Hepatocyte (in vitro differentiated cells): ENCODE measurements around the gene SIGLEC1. TPM values are rescaled to one million over a fixed set of nuclear protein-coding genes. Genes with fewer than 3 reads are reported as not detected.

Source experiments
- DNase-seq: peaks from one replicate; pipeline ENCODE4 v3.0.0-alpha.2; 2016; ENCODE audit warnings: low spot score
- H2AFZ ChIP-seq: fragments of 200-600 bp; sonication (generic); 2 replicates; pipeline ENCODE4 v1.6.0; 2016; ENCODE audit warnings: antibody characterized with exemption, mild to moderate bottlenecking
- H3K27ac ChIP-seq: fragments of 200-600 bp; sonication (generic); 2 replicates; pipeline ENCODE4 v1.5.1; 2016; ENCODE audit warnings: mild to moderate bottlenecking
- H3K27me3 ChIP-seq: fragments of 200-600 bp; sonication (generic); 2 replicates; pipeline ENCODE4 v1.6.1; 2016
- H3K36me3 ChIP-seq: fragments of 200-600 bp; sonication (generic); replicated peaks from 2 replicates; pipeline ENCODE4 v1.5.1; 2016; ENCODE audit warnings: low read depth; ENCODE audit not compliant: insufficient read depth
- H3K4me1 ChIP-seq: fragments of 200-600 bp; sonication (generic); 2 replicates; pipeline ENCODE4 v1.5.1; 2016; ENCODE audit warnings: mild to moderate bottlenecking, moderate library complexity; ENCODE audit not compliant: insufficient read depth
- H3K4me2 ChIP-seq: fragments of 200-600 bp; sonication (generic); 2 replicates; pipeline ENCODE4 v1.6.0; 2016
- H3K4me3 ChIP-seq: fragments of 200-600 bp; sonication (generic); 2 replicates; pipeline ENCODE4 v1.5.1; 2016; ENCODE audit warnings: mild to moderate bottlenecking
- H3K79me2 ChIP-seq: fragments of 200-600 bp; sonication (generic); 2 replicates; pipeline ENCODE4 v1.6.0; 2017; ENCODE audit warnings: mild to moderate bottlenecking
- H3K9me2 ChIP-seq: fragments of 200-600 bp; sonication (generic); replicated peaks from 2 replicates; pipeline ENCODE4 v1.6.0; 2017; ENCODE audit warnings: mild to moderate bottlenecking; ENCODE audit not compliant: insufficient read depth
- H3K9me3 ChIP-seq: fragments of 200-600 bp; sonication (generic); 2 replicates; pipeline ENCODE4 v1.5.1; 2016; ENCODE audit warnings: low read depth, mild to moderate bottlenecking
- H4K20me1 ChIP-seq: fragments of 200-600 bp; sonication (generic); 2 replicates; pipeline ENCODE4 v1.6.0; 2016; ENCODE audit warnings: mild to moderate bottlenecking; ENCODE audit not compliant: insufficient read depth, poor library complexity, severe bottlenecking
- EZH2 ChIP-seq: fragments of 200-600 bp; sonication (generic); IDR thresholded peaks from 2 replicates; pipeline ENCODE4 v1.6.1; 2016; ENCODE audit warnings: antibody characterized with exemption, mild to moderate bottlenecking, borderline replicate concordance
- EZH2phosphoT487 ChIP-seq: fragments of 200-600 bp; sonication (generic); IDR thresholded peaks from one replicate; pipeline ENCODE4 v1.6.1; 2018; ENCODE audit warnings: antibody characterized with exemption, mild to moderate bottlenecking, low read depth, moderate library complexity; ENCODE audit not compliant: unreplicated experiment, severe bottlenecking
- WGBS: methylation state at CpG from one replicate; pipeline ENCODE4 v1.1.6; 2016; ENCODE audit warnings: low lambda C conversion rate; ENCODE audit errors: missing lambda C conversion rate; 5-methylcytosine and 5-hydroxymethylcytosine counted together
- polyA plus RNA-seq: library from polyadenylated mRNA; unstranded; fragments of >200 nt; fragmentation: Nextera tagmentation; extraction: Ambion mirVana; gene quantifications from 2 replicates; pipeline ENCODE4 v1.2.1, GENCODE V29; 2016
- total RNA-seq: library from RNA; depleted of rRNA; stranded (reverse); fragments of >200 nt; gene quantifications from 2 replicates; pipeline ENCODE4 v1.2.3, GENCODE V29; 2014
- TF ChIP-seq, protein P1 (sequence below): fragments of 200-600 bp; sonication (generic); IDR thresholded peaks from 2 replicates; pipeline ENCODE4 v1.5.1; 2016; ENCODE audit warnings: antibody characterized with exemption, mild to moderate bottlenecking; ENCODE audit not compliant: poor library complexity

Gene SIGLEC1
- total and polyA plus RNA-seq, 2 experiments from 2014 or later: 0.11 to 0.23 TPM

DNA sequence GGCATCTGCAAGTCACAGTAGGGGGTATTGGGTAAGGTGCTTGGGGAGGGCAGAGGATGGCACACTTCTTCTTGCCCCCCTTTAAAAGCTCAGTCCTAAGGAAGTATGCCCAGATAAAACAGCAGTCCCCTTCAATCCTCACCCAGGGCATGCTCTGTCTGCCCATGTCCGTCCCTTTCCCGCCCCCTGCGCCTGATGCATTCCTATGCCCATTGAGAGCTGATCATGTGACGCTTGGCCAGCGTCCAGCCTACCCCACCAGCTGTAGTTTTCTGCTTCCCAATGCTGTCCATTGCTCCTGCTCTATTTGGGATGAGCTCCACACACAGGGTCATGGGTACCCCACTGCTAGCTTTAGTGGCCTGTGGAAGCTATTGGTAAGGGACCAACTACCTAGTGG lies 8.3 kb downstream of the SIGLEC1 start:
- Histone ChIP-seq H3K27ac (no peak overlapping the region), H3K4me1 (no peaks in the 10 kb centered on the region), H3K79me2 (no peaks in the 10 kb centered on the region), H3K36me3 (no peaks in the 10 kb centered on the region), H4K20me1 (no peaks in the 10 kb centered on the region), H3K27me3 (no peaks in the 10 kb centered on the region), H2AFZ (no peak overlapping the region), H3K4me3 (no peak overlapping the region), H3K9me3 (no peaks in the 10 kb centered on the region), H3K9me2 (no peaks in the 10 kb centered on the region), H3K4me2 (no peak overlapping the region)
- WGBS: 95% methylated on average over 5 of the region's 5 CpGs
- DNase-seq: no peak
- TF ChIP-seq EZH2 (no peak), EZH2phosphoT487 (no peak)
- TF ChIP-seq, protein P1, sequence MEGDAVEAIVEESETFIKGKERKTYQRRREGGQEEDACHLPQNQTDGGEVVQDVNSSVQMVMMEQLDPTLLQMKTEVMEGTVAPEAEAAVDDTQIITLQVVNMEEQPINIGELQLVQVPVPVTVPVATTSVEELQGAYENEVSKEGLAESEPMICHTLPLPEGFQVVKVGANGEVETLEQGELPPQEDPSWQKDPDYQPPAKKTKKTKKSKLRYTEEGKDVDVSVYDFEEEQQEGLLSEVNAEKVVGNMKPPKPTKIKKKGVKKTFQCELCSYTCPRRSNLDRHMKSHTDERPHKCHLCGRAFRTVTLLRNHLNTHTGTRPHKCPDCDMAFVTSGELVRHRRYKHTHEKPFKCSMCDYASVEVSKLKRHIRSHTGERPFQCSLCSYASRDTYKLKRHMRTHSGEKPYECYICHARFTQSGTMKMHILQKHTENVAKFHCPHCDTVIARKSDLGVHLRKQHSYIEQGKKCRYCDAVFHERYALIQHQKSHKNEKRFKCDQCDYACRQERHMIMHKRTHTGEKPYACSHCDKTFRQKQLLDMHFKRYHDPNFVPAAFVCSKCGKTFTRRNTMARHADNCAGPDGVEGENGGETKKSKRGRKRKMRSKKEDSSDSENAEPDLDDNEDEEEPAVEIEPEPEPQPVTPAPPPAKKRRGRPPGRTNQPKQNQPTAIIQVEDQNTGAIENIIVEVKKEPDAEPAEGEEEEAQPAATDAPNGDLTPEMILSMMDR: no peak

DNA sequence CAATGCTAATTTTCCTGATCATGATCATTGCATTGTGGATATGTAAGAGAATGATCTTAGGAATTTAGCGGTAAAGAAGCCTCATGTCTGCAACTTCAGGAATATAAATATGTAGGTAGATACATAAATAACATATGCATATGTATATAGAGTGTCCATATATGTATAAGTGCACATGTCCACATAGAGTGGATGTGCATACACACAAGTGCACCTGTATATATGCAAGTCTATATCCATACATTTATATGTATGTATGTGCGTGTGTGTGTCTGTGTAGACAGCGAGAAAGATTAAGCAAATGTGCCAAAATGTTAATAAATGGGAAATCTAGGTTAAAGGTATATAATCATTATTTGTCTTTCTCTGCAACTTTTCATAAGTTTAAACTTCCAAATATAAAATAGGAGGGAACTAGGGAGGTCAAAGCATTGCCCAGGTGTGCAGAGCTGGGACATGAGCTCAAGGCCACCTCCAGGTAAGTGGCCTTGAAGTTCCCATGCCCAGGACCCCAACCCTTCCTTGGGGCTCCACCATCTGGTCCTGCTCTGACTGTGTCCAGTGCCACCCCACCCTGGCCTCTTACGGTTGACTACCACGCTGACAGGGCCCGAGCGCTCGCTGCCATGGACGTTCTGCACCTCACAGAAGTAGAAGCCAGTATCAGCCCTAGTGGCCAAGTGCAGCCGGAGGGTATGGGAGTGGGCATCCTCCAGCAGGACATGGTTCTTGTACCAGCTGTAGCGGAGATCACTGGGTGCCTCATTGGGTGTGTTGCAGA lies 9.6 kb downstream of the SIGLEC1 start:
- no peaks in the 10 kb centered on the region for H3K79me2 ChIP-seq
- H3K4me2 ChIP-seq: no peak overlapping the region
- H4K20me1 ChIP-seq: no peaks in the 10 kb centered on the region
- WGBS: 94% methylated on average over 11 of the region's 11 CpGs
- no peak for DNase-seq
- TF ChIP-seq EZH2 (no peak), EZH2phosphoT487 (no peak)
- TF ChIP-seq, protein P1: no peak
- H2AFZ ChIP-seq: no peak overlapping the region
- H3K27ac ChIP-seq: no peak overlapping the region
- H3K9me2 ChIP-seq: no peaks in the 10 kb centered on the region
- H3K4me1 ChIP-seq: no peaks in the 10 kb centered on the region
- no peak overlapping the region for H3K4me3 ChIP-seq
- no peaks in the 10 kb centered on the region for H3K27me3 ChIP-seq
- H3K9me3 ChIP-seq: no peaks in the 10 kb centered on the region
- H3K36me3 ChIP-seq: no peaks in the 10 kb centered on the region

DNA sequence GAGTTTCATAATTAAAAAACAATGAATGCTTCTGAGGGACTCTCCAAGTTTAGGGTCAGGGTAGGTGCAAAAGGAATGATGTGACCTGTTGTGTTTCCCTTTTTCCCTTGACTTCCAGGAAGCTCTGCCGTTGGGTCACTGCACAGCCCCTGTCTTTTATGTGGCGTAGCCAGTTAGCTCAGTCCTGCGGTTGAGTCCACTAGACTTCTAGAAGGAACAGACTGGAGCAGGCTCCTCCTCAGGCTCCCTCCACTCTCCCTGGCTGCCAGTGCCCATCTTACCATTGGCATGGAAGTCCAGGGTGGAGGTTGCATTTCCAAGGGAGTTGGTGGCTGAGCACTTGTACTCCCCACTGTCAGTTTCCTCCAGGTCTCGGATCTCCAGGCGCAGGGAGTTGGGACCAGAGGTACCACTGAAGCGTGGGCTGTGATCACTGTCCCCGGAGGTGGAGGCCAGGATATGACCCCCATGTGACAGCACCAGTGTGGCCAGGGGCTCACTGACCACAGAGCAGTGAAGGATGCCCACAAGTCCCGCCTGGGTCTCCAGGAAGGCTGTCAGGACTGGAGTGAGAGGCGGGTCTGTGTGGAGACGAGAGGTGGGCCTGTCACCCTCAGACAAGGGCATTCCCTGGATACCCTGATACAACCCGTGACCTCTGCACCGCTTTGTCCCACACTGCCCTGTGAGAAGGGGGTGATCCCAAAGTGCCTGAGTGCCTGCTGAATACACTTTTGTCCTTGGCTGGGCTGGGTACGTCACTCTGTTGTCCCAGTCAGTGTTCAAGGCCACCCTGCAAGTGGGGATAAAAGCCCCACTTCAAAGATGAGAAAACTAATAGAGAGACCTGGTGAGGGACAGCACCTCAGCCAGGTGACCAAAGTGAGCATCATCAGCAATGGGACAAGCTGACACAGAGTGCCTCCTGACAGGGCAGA lies 11.1 kb downstream of the SIGLEC1 start:
- Histone ChIP-seq H3K27ac (no peak overlapping the region), H3K9me2 (no peaks in the 10 kb centered on the region), H3K36me3 (no peaks in the 10 kb centered on the region), H3K4me2 (no peak overlapping the region), H4K20me1 (no peaks in the 10 kb centered on the region), H3K4me1 (no peaks in the 10 kb centered on the region), H2AFZ (no peak overlapping the region), H3K27me3 (no peaks in the 10 kb centered on the region), H3K79me2 (no peaks in the 10 kb centered on the region), H3K4me3 (no peak overlapping the region), H3K9me3 (no peaks in the 10 kb centered on the region)
- 80% methylated on average over 13 of the region's 13 CpGs for WGBS
- TF ChIP-seq EZH2: no peak
- DNase-seq: no peak

GRCh38 chr20:3699037-3699436 lies 13.4 kb downstream of the SIGLEC1 start:
- Histone ChIP-seq H3K4me3 (no peak overlapping the region), H2AFZ (no peak overlapping the region), H3K27me3 (no peaks in the 10 kb centered on the region), H3K4me2 (no peak overlapping the region), H3K9me2 (no peaks in the 10 kb centered on the region), H3K27ac (no peak overlapping the region), H4K20me1 (no peaks in the 10 kb centered on the region), H3K4me1 (no peaks in the 10 kb centered on the region), H3K36me3 (no peaks in the 10 kb centered on the region), H3K9me3 (no peaks in the 10 kb centered on the region), H3K79me2 (no peaks in the 10 kb centered on the region)
- no peak for DNase-seq
- TF ChIP-seq, protein P1: no peak
- TF ChIP-seq EZH2phosphoT487 (no peak), EZH2 (no peak)
- 95% methylated on average over 10 of the region's 16 CpGs for WGBS
